Measurements from ENCODE around the gene MBOAT7.

Gene MBOAT7

DNA sequence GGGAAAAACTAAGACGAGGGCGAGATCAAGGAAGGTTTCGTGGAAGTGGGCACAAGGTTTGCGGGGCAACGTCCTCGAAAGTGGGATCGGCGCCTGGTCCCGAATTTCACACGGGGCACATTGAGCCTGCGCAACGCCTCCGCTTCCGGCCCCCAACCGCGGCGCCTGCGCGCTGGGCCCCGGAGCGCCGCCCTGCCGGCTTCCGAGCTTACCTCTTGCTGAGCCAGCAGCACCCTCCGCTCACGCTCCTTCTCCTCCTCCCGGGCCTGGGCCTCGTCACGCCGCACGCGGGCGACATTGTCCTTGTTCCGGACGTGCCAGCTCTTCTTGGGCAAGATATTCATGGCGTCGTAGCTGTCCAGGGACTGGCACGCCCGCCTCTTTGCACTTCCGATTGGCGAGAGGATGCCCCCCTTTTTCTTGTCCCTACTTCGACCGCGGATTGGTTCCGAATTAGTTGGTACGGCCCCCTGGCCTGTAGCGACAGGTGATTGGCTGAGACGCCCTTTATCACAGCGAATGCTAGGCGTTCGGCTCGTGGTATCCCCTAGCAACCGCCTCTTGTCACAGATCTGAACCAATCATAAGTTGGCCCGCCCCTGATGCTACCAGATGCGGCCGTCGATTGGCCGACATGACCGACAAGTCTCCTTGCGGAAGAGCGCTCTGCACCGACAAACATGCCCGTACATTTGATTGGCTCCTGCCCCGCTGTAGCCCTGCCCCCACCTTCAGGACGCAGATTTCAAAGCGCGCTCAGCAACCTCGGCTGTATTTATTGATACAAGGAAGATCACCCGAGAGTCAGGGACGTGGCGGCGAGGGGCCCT, 29.8 kb downstream of the MBOAT7 start, which contains the start of gene LENG1:
Gene LENG1 (minus strand): TSS at position 370 of the 830 bp plus-strand sequence. CDS start 26 bp downstream, at position 344.
- peak; percentile 100 for DNase-seq

DNA sequence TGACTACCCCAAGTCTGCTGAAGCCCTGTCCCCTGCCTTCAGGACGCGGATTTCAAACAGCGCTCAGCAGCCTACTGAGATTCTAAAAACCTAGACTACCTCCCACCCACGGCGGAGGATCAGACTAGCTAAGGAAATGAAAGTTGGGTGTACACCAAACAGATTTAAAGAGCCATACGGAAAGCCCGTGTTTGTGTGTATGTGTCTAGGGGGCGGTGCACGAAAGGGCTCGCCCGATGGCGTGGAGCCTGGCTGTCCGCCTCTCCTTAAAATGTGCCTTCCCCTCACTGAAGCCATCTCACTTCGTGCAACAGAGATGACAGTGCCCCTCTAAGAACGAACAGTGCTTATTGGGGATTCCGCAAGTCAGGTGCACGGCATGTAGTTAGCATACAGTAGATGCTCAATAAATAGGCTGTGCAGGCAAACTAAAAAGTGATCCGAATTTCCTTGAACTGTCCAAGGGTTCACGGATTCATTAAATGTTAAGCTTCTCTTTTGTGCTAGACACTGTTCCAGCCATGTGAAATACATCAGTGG, 30.5 kb downstream of the MBOAT7 start:
- peak; percentile 33 for DNase-seq

DNA sequence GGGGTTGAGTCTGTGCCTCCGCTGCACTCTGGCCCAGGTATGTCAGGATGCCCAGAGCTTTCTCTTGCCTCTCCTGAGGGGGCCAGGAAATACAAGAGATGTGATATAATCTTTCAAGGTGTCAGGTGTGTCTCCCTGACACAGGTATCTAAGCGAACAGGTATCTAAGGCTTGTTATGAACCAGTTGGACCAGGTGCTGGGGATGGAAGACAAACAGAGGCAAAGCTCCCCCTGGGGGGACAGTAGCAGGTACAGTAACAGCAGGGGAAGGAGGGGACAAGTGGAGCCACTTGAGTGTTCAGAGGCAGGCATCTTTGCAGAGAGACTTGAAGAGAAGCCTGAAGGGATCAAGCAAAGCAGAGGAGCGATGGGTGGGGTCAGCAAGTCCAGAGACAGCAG, 32.4 kb downstream of the MBOAT7 start:
- no peak for DNase-seq

DNA sequence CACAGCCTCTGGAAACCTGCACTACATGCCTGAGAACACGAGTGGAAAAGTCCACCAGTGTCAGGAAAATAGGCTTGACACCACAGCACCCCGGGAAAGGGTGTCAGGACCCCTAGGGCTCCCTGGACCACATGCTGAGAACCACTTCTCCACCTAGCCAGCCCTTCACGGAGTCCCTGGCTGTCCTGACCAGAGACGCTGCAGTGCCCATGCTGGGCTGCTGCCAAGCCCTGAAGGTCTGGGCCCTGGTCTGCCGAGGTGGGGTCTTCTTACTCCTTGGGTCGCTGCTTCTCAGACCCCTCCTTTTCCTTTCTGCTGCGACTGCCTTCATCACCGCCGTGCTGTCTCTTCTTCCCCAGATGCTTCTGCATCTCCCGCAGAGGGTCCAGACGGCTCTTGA, 32.9 kb downstream of the MBOAT7 start:
- DNase-seq: no peak

DNA sequence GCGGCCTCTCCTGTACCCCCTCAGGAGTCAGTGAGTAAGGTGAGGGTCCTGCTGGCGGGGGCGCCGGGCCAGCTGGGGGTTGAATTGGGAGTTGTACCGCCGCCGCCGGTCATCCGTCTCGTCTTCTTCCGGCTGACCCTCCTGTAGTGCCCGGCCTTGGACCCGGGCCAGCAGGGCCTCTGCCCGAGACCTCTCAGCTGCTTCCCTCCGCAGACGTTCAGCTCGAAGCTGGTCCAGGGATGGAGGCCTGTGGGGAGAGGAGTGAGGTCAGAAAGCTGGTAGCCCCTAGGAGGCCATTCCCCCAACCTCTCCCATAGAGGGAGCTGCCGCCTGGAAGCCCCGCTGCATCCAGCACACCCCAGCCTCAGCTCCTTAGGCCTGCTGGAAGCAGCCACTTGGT, 33.7 kb downstream of the MBOAT7 start:
- no peak for DNase-seq

DNA sequence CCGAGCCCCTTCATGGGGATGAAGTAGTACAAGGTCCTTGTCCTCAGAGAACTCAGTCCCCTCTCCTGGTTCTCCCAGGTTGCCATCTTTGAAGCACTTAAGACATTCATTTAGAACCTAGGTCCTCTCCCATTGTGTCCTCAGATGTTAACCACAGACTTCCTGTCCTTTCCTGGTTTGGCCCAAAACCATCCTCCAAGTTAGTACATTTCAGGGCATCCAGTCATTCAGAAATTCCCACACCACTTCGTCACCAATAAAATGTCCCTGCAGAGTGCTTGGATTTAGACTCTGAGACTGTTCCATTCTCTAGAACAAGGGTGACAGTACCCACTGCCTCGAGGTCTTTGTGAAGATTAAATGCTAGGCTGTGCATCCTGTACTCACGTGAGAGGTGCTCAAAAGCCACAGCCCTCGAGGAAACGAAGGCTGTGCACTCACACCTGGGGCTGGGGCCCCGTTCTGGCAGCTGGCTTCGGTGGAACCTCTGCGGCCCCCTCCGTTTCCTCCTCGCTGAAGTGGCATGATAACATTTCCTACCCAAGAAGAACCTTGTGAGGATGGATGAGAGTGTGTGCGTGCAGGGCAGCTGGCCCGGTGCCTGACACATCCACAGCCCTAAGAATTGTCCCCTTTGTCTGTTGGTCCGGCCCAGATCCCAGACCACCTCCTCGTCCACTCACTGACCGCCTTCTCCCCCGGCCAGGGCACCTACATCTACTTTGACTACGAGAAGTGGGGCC, 34.6 kb downstream of the MBOAT7 start:
- peak; percentile 37 for DNase-seq

DNA sequence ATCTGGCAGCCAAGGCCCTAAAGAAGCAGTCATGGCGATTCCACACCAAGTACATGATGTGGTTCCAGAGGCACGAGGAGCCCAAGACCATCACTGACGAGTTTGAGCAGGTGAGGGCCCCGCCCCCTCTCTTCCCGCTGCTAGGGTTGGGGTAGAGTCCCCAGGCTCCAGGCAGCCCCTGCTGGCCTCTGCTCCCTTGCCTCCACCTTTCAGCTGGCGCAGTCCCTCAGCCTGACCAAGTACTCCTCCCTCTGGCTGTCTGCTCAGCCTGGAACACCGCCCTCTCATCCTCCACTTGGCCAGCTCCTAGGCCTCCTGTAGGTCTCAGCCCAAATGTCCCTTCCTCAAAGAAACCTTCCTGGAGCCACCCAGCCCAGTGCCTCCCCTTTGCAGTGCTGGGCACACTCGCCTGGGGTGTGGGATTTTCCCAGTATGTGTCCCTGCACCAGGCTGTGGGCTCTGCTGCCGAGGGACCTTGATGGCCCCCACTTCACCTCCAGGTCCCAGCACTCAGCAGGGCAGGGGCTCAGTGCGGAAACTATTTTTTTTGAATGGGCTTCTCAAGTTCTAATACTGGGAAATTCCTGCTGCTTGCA, 35.6 kb downstream of the MBOAT7 start:
- DNase-seq: no peak

DNA sequence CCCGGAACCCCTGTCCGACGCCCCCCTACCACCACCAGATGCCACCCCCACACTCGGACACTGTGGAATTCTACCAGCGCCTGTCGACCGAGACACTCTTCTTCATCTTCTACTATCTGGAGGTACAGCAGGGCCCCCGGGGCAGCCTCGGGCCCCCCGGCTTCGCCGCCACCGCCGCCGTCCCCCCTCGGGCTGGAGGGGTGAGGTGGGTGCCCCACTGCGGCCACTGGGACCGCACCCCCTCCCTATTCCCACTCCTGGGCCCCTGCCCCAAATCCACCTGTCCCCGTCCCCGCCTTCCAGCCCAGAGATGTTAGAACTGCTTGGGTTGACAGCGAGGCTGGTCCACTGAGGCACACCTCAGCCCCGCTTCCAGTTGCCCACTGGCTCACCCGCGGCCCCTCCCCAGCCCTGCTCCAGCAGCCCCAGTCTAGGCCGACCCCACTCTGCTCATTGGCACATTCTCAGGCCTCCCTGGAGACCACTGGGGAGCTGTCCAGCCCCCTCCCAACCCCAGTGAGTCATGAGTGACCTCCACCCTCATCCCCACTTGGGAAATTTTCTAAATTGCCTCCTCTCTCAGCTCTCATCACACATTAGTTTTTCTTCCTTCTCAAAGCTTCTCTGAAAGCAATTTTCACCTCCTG, 36.4 kb downstream of the MBOAT7 start:
- DNase-seq: no peak

DNA sequence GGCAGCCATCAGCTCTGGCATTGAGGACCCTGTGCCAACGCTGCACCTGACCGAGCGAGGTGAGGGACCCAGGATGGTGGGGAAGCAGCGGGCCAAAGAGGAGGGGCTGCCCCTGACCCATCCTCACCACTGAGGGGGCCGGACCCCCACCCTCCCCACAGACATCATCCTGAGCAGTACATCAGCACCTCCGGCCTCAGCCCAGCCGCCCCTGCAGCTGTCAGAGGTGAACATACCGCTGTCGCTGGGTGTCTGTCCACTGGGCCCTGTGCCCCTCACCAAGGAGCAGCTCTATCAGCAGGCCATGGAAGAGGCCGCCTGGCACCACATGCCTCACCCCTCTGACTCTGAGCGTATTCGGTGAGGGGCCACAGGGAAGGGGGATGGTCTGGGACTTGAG, 37.1 kb downstream of the MBOAT7 start:
- no peak for DNase-seq

DNA sequence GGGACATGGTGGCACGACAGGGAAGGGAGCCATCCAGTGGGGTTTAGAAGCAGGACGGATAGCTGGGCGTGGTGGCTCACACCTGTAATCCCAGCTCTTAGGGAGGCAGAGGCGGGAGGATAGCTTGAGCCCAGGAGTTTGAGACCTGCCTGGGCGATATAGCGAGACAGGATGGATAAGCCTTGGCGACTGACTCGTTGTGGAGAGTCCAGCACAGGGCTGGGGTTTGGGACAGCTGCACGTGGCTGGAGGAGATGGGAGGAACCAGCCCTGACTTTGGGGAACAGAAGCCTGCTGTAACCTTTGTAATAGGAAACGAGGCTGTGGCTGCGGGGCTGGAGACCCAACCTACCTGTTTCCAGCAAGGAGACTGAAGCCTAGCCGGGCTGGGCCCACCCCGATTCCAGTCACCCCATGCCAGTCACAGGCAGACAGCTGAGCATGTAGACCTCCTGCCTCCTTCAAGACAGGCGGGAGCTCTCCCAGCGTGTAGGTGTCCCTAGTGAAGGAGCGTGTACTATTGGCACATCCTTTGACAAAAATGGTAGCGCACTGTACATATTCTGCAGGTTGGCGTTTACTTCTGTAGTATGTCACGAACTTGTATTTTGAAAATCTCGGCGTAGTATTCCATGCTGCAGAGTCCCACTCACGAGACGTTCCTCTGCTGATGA, 37.9 kb downstream of the MBOAT7 start:
- no peak for DNase-seq

DNA sequence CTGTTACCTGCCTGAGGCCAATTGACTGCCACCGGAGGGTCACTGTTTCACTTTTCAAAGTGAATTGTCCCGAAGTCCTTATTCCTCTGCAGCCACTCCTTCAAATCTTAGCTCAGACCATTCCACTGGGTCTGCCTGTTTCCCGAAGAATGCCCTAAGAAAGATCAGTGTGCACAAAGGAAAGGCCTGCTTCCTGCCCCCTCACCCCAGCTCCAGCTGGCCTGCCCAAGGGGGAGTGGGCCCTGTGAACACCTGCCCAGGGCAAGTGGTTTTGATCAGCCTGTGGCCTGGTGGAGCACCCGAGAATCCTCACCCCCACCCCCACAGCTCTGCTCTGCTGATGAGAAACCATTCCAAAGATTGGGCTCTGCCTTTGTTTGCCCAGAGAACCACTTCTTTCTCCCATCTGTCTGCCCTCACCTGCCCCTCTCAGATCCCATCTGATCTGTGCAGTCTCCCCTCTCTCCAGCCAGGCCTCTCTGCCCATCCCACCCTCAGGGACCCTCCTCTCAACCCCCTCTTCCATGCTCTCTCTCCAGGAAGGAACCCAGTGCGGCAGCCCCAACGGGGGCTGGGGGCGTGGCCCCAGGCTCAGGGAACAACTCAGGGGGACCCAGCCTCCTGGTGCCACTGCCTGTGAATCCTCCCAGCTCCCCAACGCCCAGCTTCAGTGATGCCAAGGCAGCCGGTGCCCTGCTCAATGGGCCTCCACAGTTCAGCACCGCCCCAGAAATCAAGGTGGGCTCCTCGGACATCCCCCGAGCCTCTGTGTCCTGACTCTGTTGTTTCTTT, 40.2 kb downstream of the MBOAT7 start:
- no peak for DNase-seq

DNA sequence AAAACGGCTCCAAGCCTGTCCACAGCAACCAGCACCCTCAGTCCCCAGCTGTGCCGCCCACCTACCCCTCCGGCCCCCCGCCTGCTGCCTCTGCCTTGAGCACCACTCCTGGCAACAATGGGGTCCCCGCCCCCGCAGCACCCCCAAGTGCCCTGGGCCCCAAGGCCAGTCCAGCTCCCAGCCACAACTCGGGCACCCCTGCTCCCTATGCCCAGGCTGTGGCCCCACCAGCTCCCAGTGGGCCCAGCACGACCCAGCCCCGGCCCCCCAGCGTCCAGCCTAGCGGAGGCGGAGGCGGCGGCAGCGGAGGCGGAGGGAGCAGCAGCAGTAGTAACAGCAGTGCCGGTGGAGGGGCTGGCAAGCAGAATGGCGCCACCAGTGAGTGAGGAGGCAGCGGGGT, 41.2 kb downstream of the MBOAT7 start:
- no peak for DNase-seq

DNA sequence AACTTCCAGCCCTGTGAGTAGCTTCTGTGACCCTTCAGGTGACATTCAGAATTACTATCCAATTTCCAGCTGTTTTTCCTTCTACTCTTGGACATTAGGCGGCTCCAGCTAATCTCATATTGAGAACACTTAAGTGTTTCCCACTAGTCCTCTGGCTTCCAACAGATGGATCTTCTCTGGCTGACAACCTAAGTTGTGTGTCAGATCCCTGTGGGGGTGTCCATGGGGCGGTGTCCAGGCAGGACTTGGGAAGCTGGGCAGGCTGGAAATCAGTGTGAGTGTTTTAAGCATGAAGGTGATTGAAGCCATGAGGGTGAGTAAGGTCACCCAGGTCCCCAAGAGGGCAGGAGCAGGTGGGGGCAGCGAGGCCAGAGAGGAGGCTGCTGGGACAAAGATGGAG, 41.7 kb downstream of the MBOAT7 start:
- no peak for DNase-seq

DNA sequence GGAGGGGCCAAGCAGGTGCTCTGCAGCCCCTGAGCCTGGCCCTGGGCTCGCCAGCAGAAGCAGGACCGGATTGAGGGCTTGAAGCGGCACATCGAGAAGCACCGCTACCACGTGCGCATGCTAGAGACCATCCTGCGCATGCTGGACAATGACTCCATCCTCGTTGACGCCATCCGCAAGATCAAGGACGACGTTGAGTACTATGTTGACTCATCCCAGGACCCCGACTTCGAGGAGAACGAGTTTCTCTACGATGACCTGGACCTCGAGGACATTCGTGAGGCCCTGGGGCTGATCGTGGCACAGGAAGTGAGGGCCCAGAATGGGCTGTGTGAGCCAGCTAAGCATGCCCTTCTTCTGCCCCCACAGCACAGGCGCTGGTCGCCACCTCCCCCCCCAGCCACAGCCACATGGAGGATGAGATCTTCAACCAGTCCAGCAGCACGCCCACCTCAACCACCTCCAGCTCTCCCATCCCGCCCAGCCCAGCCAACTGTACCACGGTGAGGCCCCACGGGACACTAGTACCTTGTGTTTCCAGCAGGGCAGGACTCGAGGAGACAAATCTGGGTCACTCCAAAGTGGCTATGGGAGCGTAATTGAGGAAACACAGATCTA, 43.7 kb downstream of the MBOAT7 start:
- DNase-seq: no peak

DNA sequence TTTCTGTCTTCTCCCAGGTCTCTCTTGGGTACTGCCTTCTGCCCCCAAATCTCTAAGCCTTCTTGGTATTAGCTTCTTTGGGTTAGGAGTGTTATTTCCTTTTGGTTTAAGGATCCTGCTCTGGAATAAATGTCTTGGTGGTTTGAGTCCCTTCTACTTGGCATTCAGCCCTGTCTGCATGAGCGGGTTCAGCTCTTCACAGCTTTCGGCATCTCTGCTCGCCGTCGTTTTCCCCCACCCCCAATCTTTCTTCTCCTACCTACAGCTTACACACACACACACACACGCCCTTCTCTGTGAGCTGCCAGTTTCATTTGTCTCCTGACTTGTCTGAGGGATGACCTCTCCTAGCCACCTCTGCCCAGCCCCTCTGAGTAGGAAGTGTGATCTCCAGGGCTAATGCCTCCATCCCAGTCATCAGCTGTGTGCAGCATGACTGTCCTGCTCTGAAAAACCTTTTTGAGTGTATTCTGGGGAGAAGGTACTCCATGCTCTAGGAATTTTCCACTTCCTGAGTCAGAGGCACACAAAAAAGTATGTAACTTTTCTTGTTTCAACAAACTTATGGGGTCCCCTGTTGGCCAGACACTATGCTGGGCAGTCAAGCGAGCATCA, 47.1 kb downstream of the MBOAT7 start:
- DNase-seq: no peak

DNA sequence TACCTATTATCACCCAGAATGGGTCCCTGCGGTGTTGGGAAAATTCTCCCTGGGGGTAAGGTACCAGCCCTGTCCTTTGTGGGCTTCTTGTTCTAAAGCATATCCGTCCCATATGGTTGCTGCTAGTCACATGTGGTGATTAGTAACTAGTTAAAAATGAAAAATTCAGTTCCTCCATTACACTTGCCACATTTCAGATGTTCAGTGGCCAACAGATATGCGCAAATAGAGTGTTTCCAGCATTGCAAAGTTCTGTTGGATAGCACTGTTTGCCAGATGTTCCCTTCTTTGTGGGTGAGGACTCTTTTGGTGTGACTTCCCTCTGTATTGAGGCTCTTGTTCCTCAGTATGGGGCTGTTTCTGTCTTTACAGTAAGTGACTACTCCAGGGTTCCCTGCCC, 48.0 kb downstream of the MBOAT7 start:
- DNase-seq: no peak

DNA sequence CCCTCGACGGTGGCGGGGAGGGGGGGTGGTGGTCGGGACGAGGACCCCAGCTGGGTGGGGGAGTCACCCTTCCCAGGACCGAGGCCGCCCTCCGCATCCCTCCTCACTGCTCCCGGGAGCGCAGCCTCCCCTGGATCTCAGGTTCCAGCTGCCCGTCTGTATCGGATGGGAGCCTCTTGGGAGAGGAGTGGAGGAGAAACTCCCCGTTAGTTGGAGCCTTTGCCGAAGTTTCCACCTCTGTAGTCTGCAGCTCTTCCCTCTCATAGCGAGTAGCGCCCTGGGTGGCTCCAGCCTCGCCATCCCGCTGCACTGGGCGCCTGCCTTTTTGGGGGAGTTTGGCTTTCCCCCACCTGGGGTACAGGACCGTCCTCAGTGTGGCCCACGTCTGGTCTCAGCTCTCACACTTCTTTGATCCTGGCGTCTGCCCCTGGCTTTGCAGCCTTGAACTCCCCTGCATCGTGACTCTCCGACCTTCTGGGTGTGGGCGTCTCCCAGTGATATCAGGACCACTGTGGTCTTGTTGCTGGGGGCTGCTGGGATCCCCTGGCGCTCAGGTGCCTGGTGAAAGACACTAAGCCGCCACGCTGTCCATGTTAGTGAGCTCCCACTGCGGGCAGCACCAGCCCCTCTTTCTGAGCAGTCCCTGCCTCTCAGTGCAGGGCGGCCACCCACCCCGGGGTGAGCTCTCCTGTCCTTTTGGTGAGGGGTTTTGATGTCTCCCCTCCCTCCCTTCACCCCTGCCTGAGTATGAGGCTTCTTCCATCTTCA, 50.7 kb downstream of the MBOAT7 start:
- DNase-seq: no peak

DNA sequence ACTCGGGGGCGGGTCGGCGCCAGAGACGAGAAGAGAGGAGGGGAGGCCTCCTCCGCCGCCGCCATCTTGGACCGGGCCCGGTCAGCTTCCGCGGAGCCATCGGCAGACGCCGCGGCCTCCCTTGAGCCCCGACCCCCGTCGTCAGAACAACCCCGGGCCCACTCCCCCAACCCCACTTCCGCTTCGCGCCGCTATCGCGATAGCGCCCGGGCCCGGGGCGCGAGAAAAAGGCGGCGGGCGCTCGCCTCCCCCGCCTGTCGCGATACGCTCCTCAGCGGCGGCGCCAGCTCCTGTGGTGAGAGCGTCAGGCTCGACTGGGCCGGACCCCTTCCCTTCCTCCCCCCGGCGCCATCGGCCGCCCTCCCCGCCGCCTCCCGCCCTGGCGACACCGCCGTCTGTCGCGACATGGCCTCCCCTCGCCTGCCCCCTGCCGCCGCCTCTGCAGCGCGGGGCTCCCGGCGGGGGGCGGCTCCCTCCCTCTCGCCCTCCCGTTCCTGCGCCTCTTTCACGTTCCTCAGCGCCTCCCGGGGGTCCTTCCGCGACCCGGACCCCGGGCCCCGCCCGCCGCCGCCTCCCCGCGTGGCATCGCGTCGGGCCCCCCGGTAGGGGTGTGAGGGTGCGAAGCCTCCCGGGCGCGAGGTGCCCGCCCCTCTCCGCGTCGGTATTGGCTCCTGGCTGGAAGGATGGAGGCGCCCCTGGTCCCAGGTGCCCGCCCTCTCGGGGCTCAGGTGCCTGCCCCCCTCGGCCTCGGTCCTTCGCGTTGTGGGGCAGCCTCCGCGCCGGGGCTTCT, 51.5 kb downstream of the MBOAT7 start, which contains the start of gene CNOT3:
Gene CNOT3 (plus strand): TSS at position 64 of the 790 bp plus-strand sequence. CDS start 5,217 bp downstream, outside the sequence.
- peak; percentile 51 for DNase-seq
